ENCODE measurements around the gene RPL39. TPM values are rescaled to one million over a fixed set of nuclear protein-coding genes. Genes with fewer than 3 reads are reported as not detected.

Gene RPL39
- total RNA-seq, 2 donors from 2014 or later, result 1,432 to 3,550 TPM

GRCh38 chrX:119758731-119759247 lies 32.6 kb downstream of the RPL39 start:
- H3K9me3 ChIP-seq, result no peaks in the 10 kb centered on the region
- no peaks in the 10 kb centered on the region for H3K36me3 ChIP-seq
- peak overlapping the region; percentile 28 to 51 for H3K4me3 ChIP-seq
- no peak for TF ChIP-seq CTCF (IDR thresholded peaks at IDR 0.05)
- H3K27ac ChIP-seq, result no peak overlapping the region
- peaks cover 0 to 13% of the 10 kb centered on the region in 2 donors for H3K4me1 ChIP-seq
- H3K27me3 ChIP-seq, result peaks cover 0 to 4% of the 10 kb centered on the region in 2 donors
- DNase-seq (ENCODE audit: low spot score), result no peak

GRCh38 chrX:119757979-119758730 lies 33.3 kb downstream of the RPL39 start, which contains the start of gene SOWAHD:
Gene SOWAHD (plus strand): TSS chrX:119758588. CDS start chrX:119758668, 80 bp downstream.
- peaks cover 0 to 4% of the 10 kb centered on the region in 2 donors for H3K27me3 ChIP-seq

GRCh38 chrX:119757646-119757978 lies 33.8 kb downstream of the RPL39 start:
- H3K4me3 ChIP-seq, result peak overlapping the region in 1 of 2 donors; percentile 51
- no peak for DNase-seq (ENCODE audit: low spot score)
- no peak overlapping the region for H3K27ac ChIP-seq
- peaks cover 0 to 13% of the 10 kb centered on the region in 2 donors for H3K4me1 ChIP-seq
- no peak for TF ChIP-seq CTCF (IDR thresholded peaks at IDR 0.05)
- H3K9me3 ChIP-seq, result no peaks in the 10 kb centered on the region
- no peaks in the 10 kb centered on the region for H3K36me3 ChIP-seq
- H3K27me3 ChIP-seq, result peaks cover 0 to 4% of the 10 kb centered on the region in 2 donors

More at GRCh38 chrX:119757979-119758730, 33.3 kb downstream of the RPL39 start, which contains the start of gene SOWAHD:
- DNase-seq (ENCODE audit: low spot score), result no peak
- H3K9me3 ChIP-seq, result no peaks in the 10 kb centered on the region
- no peak for TF ChIP-seq CTCF (IDR thresholded peaks at IDR 0.05)
- no peak within 1 kb of the TSS for H3K27ac ChIP-seq
- H3K4me1 ChIP-seq, result peaks cover 0 to 13% of the 10 kb centered on the region in 2 donors
- peak within 1 kb of the TSS; percentile 28 to 51 for H3K4me3 ChIP-seq
- no peaks in the 10 kb centered on the region for H3K36me3 ChIP-seq

- H3K4me1 ChIP-seq, result peaks cover 0 to 13% of the 10 kb centered on the region in 2 donors
- no peak overlapping the region for H3K4me3 ChIP-seq
- H3K27me3 ChIP-seq, result peaks cover 0 to 4% of the 10 kb centered on the region in 2 donors
- no peaks in the 10 kb centered on the region for H3K36me3 ChIP-seq
- DNase-seq (ENCODE audit: low spot score), result no peak
- H3K27ac ChIP-seq, result no peak overlapping the region
- H3K9me3 ChIP-seq, result no peaks in the 10 kb centered on the region
- no peak for TF ChIP-seq CTCF (IDR thresholded peaks at IDR 0.05)
These were observed 34.3 kb downstream of the RPL39 start for GRCh38 chrX:119756926-119757635.

GRCh38 chrX:119755981-119756533 lies 35.4 kb downstream of the RPL39 start:
- DNase-seq (ENCODE audit: low spot score), result no peak
- Histone ChIP-seq H3K27ac (no peak overlapping the region), H3K4me3 (no peak overlapping the region), H3K9me3 (no peaks in the 10 kb centered on the region), H3K27me3 (peaks cover 0 to 4% of the 10 kb centered on the region in 2 donors), H3K4me1 (peaks cover 0 to 13% of the 10 kb centered on the region in 2 donors), H3K36me3 (no peaks in the 10 kb centered on the region)
- no peak for TF ChIP-seq CTCF (IDR thresholded peaks at IDR 0.05)

Data from right atrium auricular region (tissue), 2 donors.